ENCODE results near the gene ADARB1.

DNA sequence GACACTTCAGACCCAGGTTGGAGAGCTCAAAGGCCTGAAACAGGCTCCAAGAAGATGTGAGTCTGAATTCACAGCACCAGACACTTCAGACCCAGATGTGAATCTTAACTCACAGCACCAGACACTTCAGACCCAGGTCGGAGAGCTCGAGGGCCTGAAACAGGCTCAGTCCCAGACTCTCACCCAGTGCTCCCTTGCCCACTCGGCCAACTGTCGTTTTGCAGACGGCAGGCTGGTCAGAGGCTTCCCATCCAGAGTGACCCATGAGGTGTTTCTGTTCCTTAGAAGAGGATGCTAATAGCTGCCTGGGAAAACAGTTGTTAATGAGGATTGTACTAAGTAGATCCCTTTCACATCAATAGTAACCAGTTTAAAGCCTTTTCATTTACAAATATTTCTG lies 88.4 kb downstream of the ADARB1 start:
- TF ChIP-seq, protein P1, sequence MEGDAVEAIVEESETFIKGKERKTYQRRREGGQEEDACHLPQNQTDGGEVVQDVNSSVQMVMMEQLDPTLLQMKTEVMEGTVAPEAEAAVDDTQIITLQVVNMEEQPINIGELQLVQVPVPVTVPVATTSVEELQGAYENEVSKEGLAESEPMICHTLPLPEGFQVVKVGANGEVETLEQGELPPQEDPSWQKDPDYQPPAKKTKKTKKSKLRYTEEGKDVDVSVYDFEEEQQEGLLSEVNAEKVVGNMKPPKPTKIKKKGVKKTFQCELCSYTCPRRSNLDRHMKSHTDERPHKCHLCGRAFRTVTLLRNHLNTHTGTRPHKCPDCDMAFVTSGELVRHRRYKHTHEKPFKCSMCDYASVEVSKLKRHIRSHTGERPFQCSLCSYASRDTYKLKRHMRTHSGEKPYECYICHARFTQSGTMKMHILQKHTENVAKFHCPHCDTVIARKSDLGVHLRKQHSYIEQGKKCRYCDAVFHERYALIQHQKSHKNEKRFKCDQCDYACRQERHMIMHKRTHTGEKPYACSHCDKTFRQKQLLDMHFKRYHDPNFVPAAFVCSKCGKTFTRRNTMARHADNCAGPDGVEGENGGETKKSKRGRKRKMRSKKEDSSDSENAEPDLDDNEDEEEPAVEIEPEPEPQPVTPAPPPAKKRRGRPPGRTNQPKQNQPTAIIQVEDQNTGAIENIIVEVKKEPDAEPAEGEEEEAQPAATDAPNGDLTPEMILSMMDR (IDR thresholded peaks at IDR 0.05; ENCODE audit: control extremely low read depth in 1 of 3, insufficient read depth in 1 of 3, low read depth in 1 of 3, low read length in 3 of 3), result no peak
- TF ChIP-seq EZH2 (IDR thresholded peaks at IDR 0.05; ENCODE audit: low read depth, low read length, severe bottlenecking), result no peak
- no peak for TF ChIP-seq CBX8 (IDR thresholded peaks at IDR 0.05; ENCODE audit: borderline replicate concordance, low read depth, low read length)
- no peak for TF ChIP-seq ZNF274 (IDR thresholded peaks at IDR 0.05; ENCODE audit: borderline replicate concordance, extremely low read depth, low read length)
- no peak for TF ChIP-seq CEBPB (IDR thresholded peaks at IDR 0.05; ENCODE audit: low read depth, low read length)
- TF ChIP-seq EP300 (IDR thresholded peaks at IDR 0.05; ENCODE audit: borderline replicate concordance in 1 of 2, low read depth in 2 of 2, low read length in 2 of 2), result no peak
- no peak for TF ChIP-seq POLR2AphosphoS5 (IDR thresholded peaks at IDR 0.05; ENCODE audit: low read depth, low read length)
- no peak for TF ChIP-seq MAFK (IDR thresholded peaks at IDR 0.05; ENCODE audit: low read depth, low read length)
- TF ChIP-seq POLR2A (IDR thresholded peaks at IDR 0.05; ENCODE audit: control extremely low read depth in 1 of 2, low read depth in 2 of 2, low read length in 2 of 2), result no peak
- TF ChIP-seq YY1 (IDR thresholded peaks at IDR 0.05; ENCODE audit: low read depth, low read length), result no peak
- no peak for TF ChIP-seq USF2 (IDR thresholded peaks at IDR 0.05; ENCODE audit: low read length)
- no peak for TF ChIP-seq KDM1A (IDR thresholded peaks at IDR 0.05; ENCODE audit: borderline replicate concordance, low read length)
- TF ChIP-seq NRF1 (IDR thresholded peaks at IDR 0.05; ENCODE audit: low read depth, low read length), result no peak

Measured in H1 (cell line).